GM21576 (cell line): ENCODE measurements around the gene RASA3.
"Not testable (repeated sequence)": the region's sequence is repeated elsewhere in the genome, so short reads cannot be mapped to it uniquely, and the experiment has no call there.

Source experiments
- ATAC-seq: cut with Tn5 transposase; IDR thresholded peaks from one replicate; pipeline ENCODE4 v1.9.1; 2021; ENCODE audit warnings: mild to moderate bottlenecking, moderate library complexity; ENCODE audit not compliant: unreplicated experiment

The RASA3 gene

GRCh38 chr13:113996081-113996911, 136.1 kb downstream of the RASA3 start:
- ATAC-seq: no peak

GRCh38 chr13:113995051-113995601, 137.3 kb downstream of the RASA3 start:
- no peak for ATAC-seq

DNA sequence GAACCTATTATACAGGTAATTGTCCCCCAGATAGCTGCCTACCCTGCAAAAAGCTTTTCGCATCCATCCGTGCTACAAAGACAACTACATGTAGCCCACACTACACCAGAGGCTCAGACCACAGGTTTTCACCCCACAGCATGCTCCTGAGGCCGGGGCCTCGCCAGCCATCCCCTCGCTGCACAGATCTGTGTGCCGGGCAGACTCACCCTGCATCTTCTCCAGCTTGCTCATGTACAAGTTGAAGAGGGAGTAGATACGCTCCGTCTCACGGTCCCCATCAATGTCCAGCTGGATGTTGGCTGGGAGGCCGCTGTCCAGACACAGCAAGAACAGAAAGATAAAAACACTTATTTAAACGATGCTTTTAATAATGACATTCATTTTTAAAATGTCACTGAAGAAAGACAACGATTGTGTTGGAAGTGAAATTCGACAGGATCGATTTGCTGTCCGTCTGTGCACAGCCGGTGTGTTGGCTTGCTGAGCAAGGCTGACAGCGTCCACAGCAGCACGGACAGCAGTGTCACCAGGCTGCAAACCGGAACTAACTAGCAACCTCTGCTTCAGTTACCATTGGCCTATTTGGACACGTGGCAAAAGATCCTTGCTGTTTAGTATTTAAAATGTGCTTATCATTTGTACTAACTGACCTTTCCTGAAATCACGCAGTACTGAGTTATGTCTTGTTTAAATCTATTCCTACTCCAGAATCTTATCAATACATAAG, 140.0 kb downstream of the RASA3 start:
- ATAC-seq: no peak

DNA sequence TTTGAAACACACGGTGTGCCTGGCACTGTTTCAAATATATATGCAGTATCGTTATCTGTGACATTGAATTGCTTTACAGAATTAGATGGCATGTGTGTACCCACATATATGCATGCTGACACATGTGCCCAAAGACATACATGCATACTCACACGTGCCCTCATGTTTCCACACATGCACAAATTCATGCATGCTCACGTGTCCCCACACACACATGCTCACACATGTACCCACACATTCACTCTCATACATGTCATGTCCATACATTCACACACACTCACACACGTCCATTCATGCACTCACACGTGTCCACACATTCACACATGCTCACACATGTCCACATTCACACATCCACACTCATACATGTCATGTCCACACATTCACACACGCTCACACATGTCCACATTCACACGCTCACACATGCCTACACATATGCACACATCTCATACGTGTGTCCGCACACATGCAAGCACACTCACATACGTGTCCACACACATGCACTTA, 140.7 kb downstream of the RASA3 start:
- no peak for ATAC-seq

DNA sequence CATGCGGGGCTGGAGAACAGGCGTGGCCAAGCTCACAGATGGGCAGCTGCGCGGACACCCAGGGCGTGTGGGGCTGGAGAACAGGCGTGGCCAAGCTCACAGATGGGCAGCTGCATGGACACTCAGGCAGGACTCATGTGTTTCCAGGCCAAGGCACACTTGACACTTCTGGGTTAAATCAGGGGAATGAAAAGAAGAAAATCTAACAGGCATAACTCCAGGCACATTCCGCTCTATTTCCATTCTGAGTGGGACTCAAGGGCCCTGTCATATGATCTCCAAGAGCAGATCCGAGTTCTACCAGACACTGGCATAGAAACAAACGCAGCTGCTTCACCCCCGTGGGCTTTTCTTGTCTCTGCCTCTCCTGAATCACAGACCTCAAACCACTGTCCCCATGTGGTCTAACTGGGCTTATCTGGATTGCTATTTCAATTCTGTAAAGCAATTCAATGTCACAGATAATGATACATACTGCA, 141.2 kb downstream of the RASA3 start:
- no peak for ATAC-seq

DNA sequence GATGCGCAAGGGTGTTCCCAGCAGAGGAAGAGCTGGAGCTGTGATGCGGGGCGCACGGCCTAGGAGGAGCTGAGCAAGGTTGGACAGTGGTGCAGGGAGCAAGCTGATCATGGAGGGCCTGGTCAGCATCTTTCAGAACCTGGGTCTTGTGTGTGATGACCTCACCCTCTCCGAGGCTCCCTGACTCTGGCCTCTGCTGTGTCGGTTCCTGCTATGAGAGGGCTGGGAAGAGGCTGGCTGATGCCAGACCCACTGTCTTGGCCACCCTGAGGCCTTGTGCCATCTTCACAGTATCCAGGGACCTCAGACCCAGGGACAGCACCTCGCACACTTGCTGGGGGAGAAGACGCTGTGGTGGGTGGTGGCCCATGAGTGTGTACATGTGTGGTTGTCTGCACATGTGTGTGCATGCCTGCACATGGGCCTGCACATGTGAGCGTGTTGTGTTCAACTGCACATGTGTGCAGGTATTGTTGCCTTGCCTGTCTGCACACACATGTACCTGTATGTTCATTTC, 142.0 kb downstream of the RASA3 start:
- ATAC-seq: no peak

- ATAC-seq: no peak
These were observed 142.7 kb downstream of the RASA3 start for GRCh38 chr13:113989585-113990300.

DNA sequence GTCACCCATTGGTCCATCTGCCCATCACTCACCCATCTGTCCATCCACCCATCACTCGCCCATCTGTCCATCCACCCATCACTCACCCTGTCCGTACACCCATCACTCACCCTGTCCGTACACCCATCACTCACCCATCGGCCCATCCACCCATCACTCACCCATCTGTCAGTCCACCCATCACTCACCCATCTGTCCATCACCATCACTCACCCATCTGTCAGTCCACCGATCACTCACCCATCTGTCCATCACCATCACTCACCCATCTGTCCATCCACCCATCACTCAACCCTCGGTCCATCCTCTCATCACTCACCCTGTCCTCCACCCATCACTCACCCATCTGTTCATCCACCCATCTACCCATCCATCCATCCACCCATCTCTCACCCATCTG, 143.6 kb downstream of the RASA3 start:
- ATAC-seq: not testable (repeated sequence)

GRCh38 chr13:113982296-113982661, 150.1 kb downstream of the RASA3 start:
- ATAC-seq: no peak

GRCh38 chr13:113981611-113982295, 150.7 kb downstream of the RASA3 start:
- no peak for ATAC-seq

DNA sequence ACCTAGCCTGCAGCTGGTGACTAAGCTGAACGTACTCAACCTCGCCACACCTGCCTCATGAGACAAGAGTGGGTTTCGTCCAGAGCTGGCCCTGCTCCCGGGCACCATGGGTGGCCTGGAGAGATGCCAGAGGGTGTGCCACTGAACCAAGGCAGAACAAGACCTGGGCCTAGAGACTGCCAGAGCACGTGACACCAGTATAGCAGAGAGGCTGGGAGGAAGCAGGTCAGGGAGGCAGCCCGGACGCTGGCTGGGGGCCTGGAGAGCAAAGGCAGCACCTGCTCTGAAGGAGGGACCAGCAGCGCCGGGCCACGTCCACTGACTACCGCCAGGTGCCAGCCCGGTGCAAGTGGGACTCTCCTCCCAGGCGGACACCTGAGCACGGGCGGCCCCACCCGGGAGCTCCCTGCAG, 151.2 kb downstream of the RASA3 start:
- no peak for ATAC-seq

GRCh38 chr13:113980489-113981064, 151.8 kb downstream of the RASA3 start:
- ATAC-seq: no peak

- ATAC-seq: no peak
These were observed 152.5 kb downstream of the RASA3 start for GRCh38 chr13:113979791-113980471.

- ATAC-seq: no peak
These were observed 153.5 kb downstream of the RASA3 start for GRCh38 chr13:113978741-113979481.

- ATAC-seq: no peak
These were observed 154.4 kb downstream of the RASA3 start for GRCh38 chr13:113977976-113978375.

GRCh38 chr13:113976711-113977684, 155.4 kb downstream of the RASA3 start:
- ATAC-seq: no peak

DNA sequence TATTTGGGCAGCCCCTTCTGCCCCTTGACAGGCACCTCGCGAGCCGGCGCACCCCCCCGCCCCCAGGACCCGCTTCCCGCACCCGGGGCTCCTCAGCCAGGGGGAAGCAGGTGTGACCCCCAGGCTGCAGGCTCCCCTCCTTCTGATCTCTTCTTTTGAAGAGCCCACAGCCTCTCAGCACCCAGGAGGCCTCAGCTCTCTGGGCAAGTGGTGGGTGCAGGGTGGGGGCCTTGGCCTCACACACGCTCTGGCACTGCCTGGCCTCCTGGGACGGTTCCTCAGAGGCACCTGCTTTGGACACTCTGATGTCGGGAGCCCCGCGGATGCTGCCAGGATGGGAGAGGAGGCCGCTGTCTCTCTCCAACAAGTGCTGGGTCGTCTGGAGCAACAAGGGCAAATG, 157.0 kb downstream of the RASA3 start:
- ATAC-seq: no peak
